BLaER1 (cell line): ENCODE results near the gene PARD3.

Experiments
- H3K27ac ChIP-seq: shearing (Covaris generic); formaldehyde crosslinking; 2 replicates; pipeline ENCODE4 v1.8.1; 2022
- H3K27me3 ChIP-seq: shearing (Covaris generic); formaldehyde crosslinking; 2 replicates; pipeline ENCODE4 v1.8.1; 2022
- H3K36me3 ChIP-seq: shearing (Covaris generic); formaldehyde crosslinking; 2 replicates; pipeline ENCODE4 v1.8.1; 2022
- H3K4me1 ChIP-seq: shearing (Covaris generic); formaldehyde crosslinking; 2 replicates; pipeline ENCODE4 v1.8.1; 2022
- H3K4me2 ChIP-seq: shearing (Covaris generic); formaldehyde crosslinking; 2 replicates; pipeline ENCODE4 v1.8.1; 2022
- H3K4me3 ChIP-seq: shearing (Covaris generic); formaldehyde crosslinking; 2 replicates; pipeline ENCODE4 v1.8.1; 2022
- H3K9ac ChIP-seq: shearing (Covaris generic); formaldehyde crosslinking; 2 replicates; pipeline ENCODE4 v1.8.1; 2022
- H3K9me3 ChIP-seq: shearing (Covaris generic); formaldehyde crosslinking; 2 replicates; pipeline ENCODE4 v1.8.1; 2022
- H4K20me1 ChIP-seq: shearing (Covaris generic); formaldehyde crosslinking; 2 replicates; pipeline ENCODE4 v1.8.1; 2022
- Cebpa-rat ChIP-seq: shearing (Covaris generic); IDR thresholded peaks from 2 replicates; pipeline ENCODE4 v1.8.1; 2022

Gene PARD3

GRCh38 chr10:34522546-34522945 lies 292.6 kb downstream of the PARD3 start:
- peaks cover 16% of the 10 kb centered on the region for H3K4me1 ChIP-seq
- H4K20me1 ChIP-seq: peaks cover 14% of the 10 kb centered on the region; the same call in 1 of the 2 replicates
- no peaks in the 10 kb centered on the region for H3K9me3 ChIP-seq
- H3K27ac ChIP-seq: no peak overlapping the region
- TF ChIP-seq Cebpa-rat: no peak
- H3K9ac ChIP-seq: no peak overlapping the region
- no peaks in the 10 kb centered on the region for H3K36me3 ChIP-seq
- H3K27me3 ChIP-seq: no peaks in the 10 kb centered on the region
- no peak overlapping the region for H3K4me2 ChIP-seq
- no peak overlapping the region for H3K4me3 ChIP-seq

GRCh38 chr10:34520510-34520909 lies 294.6 kb downstream of the PARD3 start:
- H3K27ac ChIP-seq: no peak overlapping the region
- peaks cover 16% of the 10 kb centered on the region for H3K4me1 ChIP-seq
- no peak overlapping the region for H3K9ac ChIP-seq
- H4K20me1 ChIP-seq: peaks cover 14% of the 10 kb centered on the region; the same call in 1 of the 2 replicates
- TF ChIP-seq Cebpa-rat: no peak
- 0 out of 2 replicates have a peak, but pooled peaks cover 4% of the 10 kb centered on the region for H3K9me3 ChIP-seq
- H3K27me3 ChIP-seq: no peaks in the 10 kb centered on the region
- H3K36me3 ChIP-seq: 0 out of 2 replicates have a peak, but pooled peaks cover 8% of the 10 kb centered on the region
- H3K4me2 ChIP-seq: no peak overlapping the region
- H3K4me3 ChIP-seq: no peak overlapping the region

GRCh38 chr10:34520084-34520483 lies 295.0 kb downstream of the PARD3 start:
- Histone ChIP-seq H3K36me3 (0 out of 2 replicates have a peak, but pooled peaks cover 8% of the 10 kb centered on the region), H4K20me1 (peaks cover 13% of the 10 kb centered on the region; the same call in 1 of the 2 replicates), H3K9ac (no peak overlapping the region), H3K27me3 (no peaks in the 10 kb centered on the region), H3K4me2 (no peak overlapping the region), H3K9me3 (0 out of 2 replicates have a peak, but pooled peaks cover 4% of the 10 kb centered on the region), H3K27ac (no peak overlapping the region), H3K4me1 (peaks cover 13% of the 10 kb centered on the region), H3K4me3 (no peak overlapping the region)
- no peak for TF ChIP-seq Cebpa-rat

GRCh38 chr10:34514290-34514689 lies 300.8 kb downstream of the PARD3 start:
- Histone ChIP-seq H3K4me1 (no peaks in the 10 kb centered on the region), H3K27ac (no peak overlapping the region), H3K9ac (no peak overlapping the region), H3K4me2 (no peak overlapping the region), H3K27me3 (no peaks in the 10 kb centered on the region), H3K36me3 (0 out of 2 replicates have a peak, but pooled peaks cover 8% of the 10 kb centered on the region), H3K9me3 (0 out of 2 replicates have a peak, but pooled peaks cover 4% of the 10 kb centered on the region), H3K4me3 (no peak overlapping the region), H4K20me1 (no peaks in the 10 kb centered on the region)
- TF ChIP-seq Cebpa-rat: no peak

- Histone ChIP-seq H3K4me1 (no peaks in the 10 kb centered on the region), H3K4me2 (no peak overlapping the region), H3K4me3 (no peak overlapping the region), H3K36me3 (0 out of 2 replicates have a peak, but pooled peaks cover 8% of the 10 kb centered on the region), H4K20me1 (no peaks in the 10 kb centered on the region), H3K9ac (no peak overlapping the region), H3K27ac (no peak overlapping the region), H3K9me3 (0 out of 2 replicates have a peak, but pooled peaks cover 4% of the 10 kb centered on the region), H3K27me3 (no peaks in the 10 kb centered on the region)
- no peak for TF ChIP-seq Cebpa-rat
Observed at GRCh38 chr10:34513636-34514035, 301.5 kb downstream of the PARD3 start.

GRCh38 chr10:34507217-34507616 lies 307.9 kb downstream of the PARD3 start:
- Histone ChIP-seq H3K4me2 (no peak overlapping the region), H3K9ac (no peak overlapping the region), H3K27ac (no peak overlapping the region), H4K20me1 (no peaks in the 10 kb centered on the region), H3K9me3 (no peaks in the 10 kb centered on the region), H3K4me3 (no peak overlapping the region), H3K27me3 (no peaks in the 10 kb centered on the region), H3K4me1 (no peaks in the 10 kb centered on the region), H3K36me3 (no peaks in the 10 kb centered on the region)
- TF ChIP-seq Cebpa-rat: no peak

GRCh38 chr10:34506786-34507185 lies 308.3 kb downstream of the PARD3 start:
- TF ChIP-seq Cebpa-rat: no peak
- no peaks in the 10 kb centered on the region for H3K36me3 ChIP-seq
- H3K27ac ChIP-seq: no peak overlapping the region
- no peaks in the 10 kb centered on the region for H4K20me1 ChIP-seq
- H3K4me2 ChIP-seq: no peak overlapping the region
- H3K9me3 ChIP-seq: no peaks in the 10 kb centered on the region
- no peaks in the 10 kb centered on the region for H3K27me3 ChIP-seq
- H3K9ac ChIP-seq: no peak overlapping the region
- no peak overlapping the region for H3K4me3 ChIP-seq
- H3K4me1 ChIP-seq: no peaks in the 10 kb centered on the region

- H3K36me3 ChIP-seq: no peaks in the 10 kb centered on the region
Observed at GRCh38 chr10:34505338-34505737, 309.8 kb downstream of the PARD3 start.

GRCh38 chr10:34504534-34504933 lies 310.6 kb downstream of the PARD3 start:
- no peaks in the 10 kb centered on the region for H3K36me3 ChIP-seq
- H3K27me3 ChIP-seq: no peaks in the 10 kb centered on the region
- no peaks in the 10 kb centered on the region for H3K9me3 ChIP-seq
- no peaks in the 10 kb centered on the region for H4K20me1 ChIP-seq
- no peak for TF ChIP-seq Cebpa-rat
- H3K4me3 ChIP-seq: no peak overlapping the region
- H3K9ac ChIP-seq: no peak overlapping the region
- H3K27ac ChIP-seq: no peak overlapping the region
- H3K4me1 ChIP-seq: no peaks in the 10 kb centered on the region
- H3K4me2 ChIP-seq: no peak overlapping the region

More at GRCh38 chr10:34505338-34505737, 309.8 kb downstream of the PARD3 start:
- H4K20me1 ChIP-seq: no peaks in the 10 kb centered on the region
- TF ChIP-seq Cebpa-rat: no peak
- no peak overlapping the region for H3K4me2 ChIP-seq
- H3K4me3 ChIP-seq: no peak overlapping the region
- no peak overlapping the region for H3K9ac ChIP-seq
- H3K27me3 ChIP-seq: no peaks in the 10 kb centered on the region
- H3K27ac ChIP-seq: no peak overlapping the region
- no peaks in the 10 kb centered on the region for H3K9me3 ChIP-seq
- H3K4me1 ChIP-seq: no peaks in the 10 kb centered on the region

- Histone ChIP-seq H3K27me3 (no peaks in the 10 kb centered on the region), H3K27ac (no peak overlapping the region), H3K4me1 (no peaks in the 10 kb centered on the region), H3K4me3 (no peak overlapping the region), H3K36me3 (no peaks in the 10 kb centered on the region), H3K9ac (no peak overlapping the region), H4K20me1 (no peaks in the 10 kb centered on the region), H3K9me3 (no peaks in the 10 kb centered on the region), H3K4me2 (no peak overlapping the region)
- TF ChIP-seq Cebpa-rat: no peak
Observed at GRCh38 chr10:34503704-34504103, 311.4 kb downstream of the PARD3 start.
